Esophagus (tissue), 2 donors: ENCODE data around the gene MSTO1. TPM values are rescaled to one million over a fixed set of nuclear protein-coding genes. Genes with fewer than 3 reads are reported as not detected.
"Not testable (repeated sequence)": the region's sequence is repeated elsewhere in the genome, so short reads cannot be mapped to it uniquely, and the experiment has no call there.

Experiments used
- H3K27ac ChIP-seq, 2 donors: one replicate each; pipeline ENCODE4 v1.5.1; 2013; ENCODE audit warnings: low read depth in 2 of 2, mild to moderate bottlenecking in 2 of 2, inconsistent platforms in 1 of 2, low read length in 1 of 2, moderate library complexity in 1 of 2
- H3K27me3 ChIP-seq, 2 donors: one replicate each; pipeline ENCODE4 v1.6.1; 2013; ENCODE audit warnings: low read length in 2 of 2, control low read depth in 1 of 2, mild to moderate bottlenecking in 1 of 2; ENCODE audit not compliant: insufficient read depth in 2 of 2, control insufficient read depth in 1 of 2
- H3K36me3 ChIP-seq, 2 donors: one replicate each; pipeline ENCODE4 v1.6.1; 2013; ENCODE audit warnings: low read length in 1 of 2; ENCODE audit not compliant: control insufficient read depth in 2 of 2, insufficient read depth in 2 of 2
- H3K4me1 ChIP-seq, 2 donors: one replicate each; pipeline ENCODE4 v1.6.1; 2013; ENCODE audit warnings: low read length in 1 of 2; ENCODE audit not compliant: control insufficient read depth in 2 of 2, insufficient read depth in 2 of 2
- H3K4me3 ChIP-seq, 2 donors: one replicate each; pipeline ENCODE4 v1.5.1; 2013; ENCODE audit warnings: low read length in 2 of 2, mild to moderate bottlenecking in 2 of 2, low read depth in 1 of 2, moderate library complexity in 1 of 2
- H3K9me3 ChIP-seq, 2 donors: one replicate each; pipeline ENCODE4 v1.6.1; 2013; ENCODE audit warnings: mild to moderate bottlenecking in 2 of 2, low read depth in 1 of 2, low read length in 1 of 2, moderate library complexity in 1 of 2; ENCODE audit not compliant: control insufficient read depth in 2 of 2, insufficient read depth in 1 of 2
- WGBS, 2 donors: extraction: QIAGEN DNeasy Blood & Tissue Kit; methylation state at CpG; one replicate each; pipeline ENCODE4 v1.1.7; 2013; 5-methylcytosine and 5-hydroxymethylcytosine counted together
- polyA plus RNA-seq, 2 donors: library from polyadenylated mRNA; stranded (reverse); fragments of 200-250 nt; gene quantifications; one replicate each; pipeline ENCODE4 v1.2.3, GENCODE V29; 2013
- donor health status: healthy with polysubstance abuse.
- donor health status: Bipolar disorder and iron deficiency.

Gene MSTO1
- polyA plus RNA-seq, 2 donors: 18.5 to 27.6 TPM

GRCh38 chr1:155608888-155609225, 1.2 kb upstream of the MSTO1 start:
- H3K27ac ChIP-seq: no peak overlapping the region
- peaks cover 3 to 5% of the 10 kb centered on the region in 2 donors for H3K36me3 ChIP-seq
- H3K27me3 ChIP-seq: no peaks in the 10 kb centered on the region
- H3K9me3 ChIP-seq: no peaks in the 10 kb centered on the region
- no peak overlapping the region for H3K4me3 ChIP-seq
- WGBS, 2 donors: 88 to 90% methylated on average over 9 of the region's 9 CpGs
- H3K4me1 ChIP-seq: no peaks in the 10 kb centered on the region

- H3K36me3 ChIP-seq, H3K27me3 ChIP-seq, H3K9me3 ChIP-seq, H3K27ac ChIP-seq, H3K4me1 ChIP-seq: not testable (repeated sequence)
- H3K4me3 ChIP-seq: peak overlapping the region in 1 of 2 donors; percentile 86
- 0% methylated on average over 2 to 4 of the region's 33 CpGs for WGBS, 2 donors
Observed at GRCh38 chr1:155610257-155610647, 234 bp downstream of the MSTO1 start.

- H3K36me3 ChIP-seq, H3K4me3 ChIP-seq, H3K9me3 ChIP-seq, H3K4me1 ChIP-seq, H3K27ac ChIP-seq, H3K27me3 ChIP-seq: not testable (repeated sequence)
- WGBS, 2 donors: no CpG with 5 or more reads among the region's 2 CpGs
Observed at GRCh38 chr1:155613226-155613625, 3.2 kb downstream of the MSTO1 start.

- no peak overlapping the region for H3K4me3 ChIP-seq
- no peaks in the 10 kb centered on the region for H3K4me1 ChIP-seq
- H3K9me3 ChIP-seq: no peaks in the 10 kb centered on the region
- 76 to 84% methylated on average over 2 of the region's 2 CpGs for WGBS, 2 donors
- H3K36me3 ChIP-seq: no peaks in the 10 kb centered on the region
- no peak overlapping the region for H3K27ac ChIP-seq
- no peaks in the 10 kb centered on the region for H3K27me3 ChIP-seq
Observed at GRCh38 chr1:155622191-155622590, 12.2 kb downstream of the MSTO1 start.

- H3K9me3 ChIP-seq: no peaks in the 10 kb centered on the region
- no peak overlapping the region for H3K4me3 ChIP-seq
- no peak overlapping the region for H3K27ac ChIP-seq
- H3K4me1 ChIP-seq: no peaks in the 10 kb centered on the region
- H3K36me3 ChIP-seq: no peaks in the 10 kb centered on the region
- no peaks in the 10 kb centered on the region for H3K27me3 ChIP-seq
- WGBS, 2 donors: 45 to 49% methylated on average over 1 of the region's 1 CpG
Observed at GRCh38 chr1:155623357-155623756, 13.3 kb downstream of the MSTO1 start.

GRCh38 chr1:155626428-155626827, 16.4 kb downstream of the MSTO1 start:
- H3K4me3 ChIP-seq, H3K27me3 ChIP-seq, H3K9me3 ChIP-seq, H3K4me1 ChIP-seq, H3K27ac ChIP-seq, H3K36me3 ChIP-seq: not testable (repeated sequence)
- WGBS, 2 donors: 76 to 92% methylated on average over 4 of the region's 7 CpGs

GRCh38 chr1:155636397-155637153, 26.6 kb downstream of the MSTO1 start:
- H3K27me3 ChIP-seq: no peaks in the 10 kb centered on the region
- H3K4me1 ChIP-seq: no peaks in the 10 kb centered on the region
- no peak overlapping the region for H3K27ac ChIP-seq
- H3K9me3 ChIP-seq: no peaks in the 10 kb centered on the region
- WGBS, 2 donors: 88 to 94% methylated on average over 11 of the region's 11 CpGs
- no peaks in the 10 kb centered on the region for H3K36me3 ChIP-seq
- no peak overlapping the region for H3K4me3 ChIP-seq

- peaks cover 0 to 4% of the 10 kb centered on the region in 2 donors for H3K9me3 ChIP-seq
- no peak overlapping the region for H3K27ac ChIP-seq
- no peaks in the 10 kb centered on the region for H3K27me3 ChIP-seq
- H3K4me1 ChIP-seq: no peaks in the 10 kb centered on the region
- no peaks in the 10 kb centered on the region for H3K36me3 ChIP-seq
- no peak overlapping the region for H3K4me3 ChIP-seq
Observed at GRCh38 chr1:155640367-155640766, 30.3 kb downstream of the MSTO1 start.

- H3K4me1 ChIP-seq, H3K9me3 ChIP-seq, H3K4me3 ChIP-seq, H3K27me3 ChIP-seq, H3K27ac ChIP-seq, H3K36me3 ChIP-seq: not testable (repeated sequence)
- 80 to 86% methylated on average over 11 of the region's 11 CpGs for WGBS, 2 donors
Observed at GRCh38 chr1:155642559-155643180, 32.7 kb downstream of the MSTO1 start.

- no peak overlapping the region for H3K27ac ChIP-seq
- no peaks in the 10 kb centered on the region for H3K36me3 ChIP-seq
- WGBS, 2 donors: 84 to 92% methylated on average over 3 of the region's 3 CpGs
- peaks cover 0 to 4% of the 10 kb centered on the region in 2 donors for H3K9me3 ChIP-seq
- H3K27me3 ChIP-seq: no peaks in the 10 kb centered on the region
- H3K4me1 ChIP-seq: no peaks in the 10 kb centered on the region
- no peak overlapping the region for H3K4me3 ChIP-seq
Observed at GRCh38 chr1:155643230-155643629, 33.2 kb downstream of the MSTO1 start.
